K562 (cell line): ENCODE measurements around the gene SLC34A3. TPM values are rescaled to one million over a fixed set of nuclear protein-coding genes. Genes with fewer than 3 reads are reported as not detected.
A peak's percentile ranks its signal among the peaks of the same experiment; 100 is the strongest.

Experiments used
- ATAC-seq: fragments of 200-7000 bp; cut with Tn5 transposase; 3 replicates; pipeline ENCODE4 v1.9.1; 2020; ENCODE audit warnings: moderate library complexity
- BruUV-seq: library from RNA; stranded (reverse); fragments of 400-500 nt; replicated peaks from 2 replicates; lab custom pipeline; 2021; lab: Mats Ljungman, UMichigan
- CTCF ChIA-PET: fragments of 300-600 bp; formaldehyde crosslinking; extraction: SDS; loops from one replicate; lab custom pipeline; 2021; ENCODE audit warnings: low intra/inter-chr PET ratio; lab: Yijun Ruan, JAX
- POLR2A ChIA-PET: fragments of 300-600, 350-650 bp; sonication (Branson Sonifier 250); formaldehyde crosslinking; extraction: SDS; loops from one replicate; lab custom pipeline; 2021; ENCODE audit warnings: antibody characterized with exemption, inconsistent platforms; lab: Yijun Ruan, JAX
- DNase-seq, 4 experiments: peaks; one replicate each; pipeline versions ENCODE4 v3.0.0 to v3.0.0-alpha.2; 2011 to 2018; ENCODE audit warnings: low spot score in 3 of 4, mixed read lengths in 3 of 4; ENCODE audit errors: extremely low read depth in 1 of 4
- FAIRE-seq: peaks from 2 replicates; lab custom pipeline; 2011; peaks lifted over from hg19 to GRCh38; lab: Jason Lieb, UNC
- H2AFZ ChIP-seq: 2 replicates; pipeline ENCODE4 v1.6.0; 2011; ENCODE audit warnings: low read depth, low read length, control low read depth, inconsistent platforms
- H3K27ac ChIP-seq: fragments of 200-600 bp; 3 replicates; pipeline ENCODE4 v1.8.0; 2011; ENCODE audit warnings: low read depth, mild to moderate bottlenecking, control low read depth, inconsistent platforms, low read length, moderate library complexity, mixed read lengths; ENCODE audit errors: extremely low read depth
- H3K27me3 ChIP-seq, 2 experiments: fragments of 300-600 bp in 1 of 2; 2 replicates in 1 of 2; 3 replicates in 1 of 2; pipeline versions ENCODE4 v1.6.0 to v1.8.0; 2011; ENCODE audit warnings: inconsistent platforms in 2 of 2, low read length in 2 of 2, mild to moderate bottlenecking in 1 of 2, mixed read lengths in 1 of 2, moderate library complexity in 1 of 2; ENCODE audit not compliant: control insufficient read depth in 2 of 2, insufficient read depth in 2 of 2
- H3K36me3 ChIP-seq: fragments of 300-600 bp; 3 replicates; pipeline ENCODE4 v1.8.0; 2011; ENCODE audit warnings: mild to moderate bottlenecking, low read length, inconsistent platforms; ENCODE audit not compliant: control insufficient read depth, insufficient read depth
- H3K4me1 ChIP-seq, 2 experiments: fragments of 200-600 bp in 1 of 2; replicated peaks in 1 of 2; 2 replicates in 1 of 2; 3 replicates in 1 of 2; pipeline versions ENCODE4 v1.5.1 to v1.8.0; 2011; ENCODE audit warnings: inconsistent platforms in 2 of 2, low read length in 2 of 2, mild to moderate bottlenecking in 1 of 2, mixed read lengths in 1 of 2, moderate library complexity in 1 of 2; ENCODE audit not compliant: control insufficient read depth in 2 of 2, insufficient read depth in 2 of 2
- H3K4me2 ChIP-seq: 2 replicates; pipeline ENCODE4 v1.6.1; 2011; ENCODE audit warnings: low read length, control low read depth, inconsistent platforms, mixed read lengths; ENCODE audit not compliant: insufficient read depth
- H3K4me3 ChIP-seq: fragments of 200-600 bp; sonication (generic), shearing (Covaris generic); 2 replicates; pipeline ENCODE4 v1.5.1; 2016; ENCODE audit warnings: control low read depth, inconsistent platforms
- H3K79me2 ChIP-seq: fragments of 200-600 bp; 3 replicates; pipeline ENCODE4 v1.8.0; 2011; ENCODE audit warnings: low read length, inconsistent platforms; ENCODE audit not compliant: control insufficient read depth, insufficient read depth
- H3K9ac ChIP-seq, 2 experiments: 2 replicates each; pipeline versions ENCODE4 v1.6.0 to v1.6.1; 2011; ENCODE audit warnings: low read depth in 2 of 2, low read length in 2 of 2, control low read depth in 1 of 2, inconsistent platforms in 1 of 2, mild to moderate bottlenecking in 1 of 2, mixed read lengths in 1 of 2; ENCODE audit not compliant: insufficient read depth in 1 of 2
- H3K9me1 ChIP-seq: one replicate; pipeline ENCODE4 v1.6.0; 2011; ENCODE audit warnings: inconsistent platforms, mild to moderate bottlenecking, low read length, moderate library complexity; ENCODE audit not compliant: control insufficient read depth, insufficient read depth
- H3K9me3 ChIP-seq: replicated peaks from 2 replicates; pipeline ENCODE4 v1.5.1; 2011; ENCODE audit warnings: low read depth, low read length, inconsistent platforms; ENCODE audit not compliant: control insufficient read depth, insufficient read depth
- H4K20me1 ChIP-seq: replicated peaks from 2 replicates; pipeline ENCODE4 v1.6.1; 2011; ENCODE audit warnings: low read length, inconsistent platforms, mixed read lengths; ENCODE audit not compliant: control insufficient read depth, insufficient read depth
- ATF2 ChIP-seq: sonication (generic); formaldehyde crosslinking; IDR thresholded peaks from 2 replicates; pipeline ENCODE4 v1.8.1; 2022; ENCODE audit warnings: missing genetic modification reagents
- CBX3 ChIP-seq, 2 experiments: IDR thresholded peaks; 1 replicate in 1 of 2; 2 replicates in 1 of 2; pipeline ENCODE4 v1.6.1; 2012; ENCODE audit warnings: inconsistent platforms in 2 of 2, low read length in 2 of 2, borderline replicate concordance in 1 of 2, control low read depth in 1 of 2
- CEBPB ChIP-seq: fragments of 450-650 bp; IDR thresholded peaks from 2 replicates; pipeline ENCODE4 v1.6.1; 2016; ENCODE audit warnings: missing genetic modification characterization, missing compliant biosample characterization
- DLX4 ChIP-seq: fragments of 250-450 bp; sonication (Bioruptor Pico); IDR thresholded peaks from 2 replicates; pipeline ENCODE4 v1.6.1; 2021; ENCODE audit warnings: mild to moderate bottlenecking
- GTF2E2 ChIP-seq: fragments of 200-800 bp; sonication (Bioruptor generic); IDR thresholded peaks from 2 replicates; pipeline ENCODE4 v1.6.1; 2016; ENCODE audit warnings: missing genetic modification characterization, missing compliant biosample characterization
- KAT7 ChIP-seq: sonication (generic); formaldehyde crosslinking; IDR thresholded peaks from 2 replicates; pipeline ENCODE4 v1.8.0; 2022; ENCODE audit warnings: missing genetic modification reagents, mild to moderate bottlenecking, borderline replicate concordance
- MCM3 ChIP-seq: fragments of 450-650 bp; IDR thresholded peaks from 2 replicates; pipeline ENCODE4 v1.6.1; 2016
- MCM7 ChIP-seq, 2 experiments: fragments of 450-650 bp; IDR thresholded peaks; 2 replicates each; pipeline ENCODE4 v1.6.1; 2016 to 2018
- NR3C1 ChIP-seq: sonication (generic); formaldehyde crosslinking; IDR thresholded peaks from 2 replicates; pipeline ENCODE4 v1.8.1; 2022; ENCODE audit warnings: missing genetic modification reagents
- SAP30 ChIP-seq: fragments of 200-600 bp; sonication (generic); IDR thresholded peaks from 2 replicates; pipeline ENCODE4 v1.6.1; 2012; ENCODE audit warnings: borderline replicate concordance, low read depth, mild to moderate bottlenecking, moderate library complexity, low read length, control low read depth, inconsistent platforms; ENCODE audit not compliant: insufficient read depth, poor library complexity, severe bottlenecking
- SIRT6 ChIP-seq: IDR thresholded peaks from one replicate; pipeline ENCODE4 v1.6.1; 2012; ENCODE audit warnings: low read depth, mild to moderate bottlenecking, control low read depth, inconsistent platforms, low read length, moderate library complexity
- TFAP4 ChIP-seq: sonication (generic); formaldehyde crosslinking; IDR thresholded peaks from 2 replicates; pipeline ENCODE4 v1.8.0; 2022; ENCODE audit warnings: missing genetic modification reagents, mild to moderate bottlenecking, moderate library complexity, borderline replicate concordance
- YY1 ChIP-seq, 3 experiments: IDR thresholded peaks; 2 replicates each; pipeline ENCODE4 v1.6.1; 2011; ENCODE audit warnings: low read length in 2 of 3, mild to moderate bottlenecking in 2 of 3, moderate library complexity in 2 of 3, borderline replicate concordance in 1 of 3, control low read depth in 1 of 3, low read depth in 1 of 3; ENCODE audit not compliant: insufficient read depth in 3 of 3, insufficient replicate concordance in 2 of 3, control insufficient read depth in 1 of 3, insufficient read length in 1 of 3; ENCODE audit errors: extremely low read depth in 1 of 3
- ZNF445 ChIP-seq: fragments of 250-450 bp; sonication (Bioruptor Pico); IDR thresholded peaks from 2 replicates; pipeline ENCODE4 v1.4.0; 2020; ENCODE audit warnings: low read depth, mild to moderate bottlenecking, moderate library complexity
- WGBS: fragments of 100-300 bp; shearing (Covaris generic); methylation state at CpG from one replicate; pipeline ENCODE4 v1.1.6; 2016; ENCODE audit warnings: low coverage, mixed read lengths; ENCODE audit not compliant: insufficient coverage; ENCODE audit errors: missing lambda C conversion rate; 5-methylcytosine and 5-hydroxymethylcytosine counted together
- in situ Hi-C: fragments of 300-500 bp; cut with MboI; formaldehyde crosslinking; loops from 4 replicates; pipeline ENCODE4 v1.15.0; 2018; ENCODE audit warnings: inconsistent platforms, mixed read lengths
- intact Hi-C: fragments of 100-400 bp; cut with micrococcal nuclease; formaldehyde crosslinking; loops from 2 replicates; pipeline ENCODE4 v1.14.2; 2022
- polyA plus RNA-seq, 8 experiments: library from polyadenylated mRNA; depleted of rRNA in 4 of 8; stranded (reverse) in 5 of 8; unstranded in 3 of 8; fragments of >200 nt; fragmentation: Nextera tagmentation in 2 of 8; fragmentation: Illumina TruSeq in 1 of 8; extraction: Ambion mirVana in 2 of 8; extraction: Trizol in 1 of 8; gene quantifications; 2 replicates each; pipeline versions ENCODE4 v1.2.1 to v1.2.3, GENCODE V29; 2011 to 2014; ENCODE audit warnings: inconsistent platforms in 1 of 8, missing spikeins in 1 of 8
- total RNA-seq, 7 experiments: library from RNA; depleted of rRNA in 6 of 7; stranded (reverse); fragments of >200 nt in 6 of 7; fragmentation: Illumina TruSeq in 2 of 7; extraction: Trizol in 2 of 7; gene quantifications; 2 replicates each; pipeline versions ENCODE4 v1.2.1 to v1.2.3, GENCODE V29; 2011 to 2021; ENCODE audit warnings: low replicate concordance in 1 of 7
- TF ChIP-seq, protein P1 (sequence below): fragments of 250-450 bp; sonication (Bioruptor Pico); IDR thresholded peaks from 2 replicates; pipeline ENCODE4 v1.8.0; 2022; ENCODE audit warnings: moderate library complexity, mild to moderate bottlenecking, inconsistent platforms

SLC34A3 gene
- total and polyA plus RNA-seq, 9 of the 15 experiments (the other 6 are each of a cell fraction or from before 2014, with no cell fraction given), result not detected

DNA sequence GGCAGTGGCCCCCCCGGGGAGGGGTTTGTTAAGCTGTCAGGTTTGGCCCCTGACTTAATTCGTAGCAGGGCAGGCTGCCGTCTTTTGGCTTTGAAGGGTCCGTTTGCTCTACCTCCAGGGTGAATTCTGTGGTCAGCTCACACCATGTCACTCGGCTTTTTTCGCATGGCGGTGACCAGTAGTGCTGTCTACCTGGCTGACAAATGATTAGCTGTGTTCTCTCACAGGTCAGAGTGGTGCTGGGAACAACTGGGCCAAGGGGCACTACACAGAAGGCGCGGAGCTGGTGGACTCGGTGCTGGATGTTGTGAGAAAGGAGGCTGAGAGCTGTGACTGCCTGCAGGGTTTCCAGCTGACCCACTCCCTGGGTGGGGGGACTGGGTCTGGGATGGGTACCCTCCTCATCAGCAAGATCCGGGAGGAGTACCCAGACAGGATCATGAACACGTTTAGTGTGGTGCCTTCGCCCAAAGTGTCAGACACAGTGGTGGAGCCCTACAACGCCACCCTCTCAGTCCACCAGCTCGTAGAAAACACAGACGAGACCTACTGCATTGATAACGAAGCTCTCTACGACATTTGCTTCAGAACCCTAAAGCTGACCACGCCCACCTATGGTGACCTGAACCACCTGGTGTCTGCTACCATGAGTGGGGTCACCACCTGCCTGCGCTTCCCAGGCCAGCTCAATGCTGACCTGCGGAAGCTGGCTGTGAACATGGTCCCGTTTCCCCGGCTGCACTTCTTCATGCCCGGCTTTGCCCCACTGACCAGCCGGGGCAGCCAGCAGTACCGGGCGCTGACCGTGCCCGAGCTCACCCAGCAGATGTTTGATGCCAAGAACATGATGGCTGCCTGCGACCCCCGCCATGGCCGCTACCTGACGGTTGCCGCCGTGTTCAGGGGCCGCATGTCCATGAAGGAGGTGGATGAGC is 11.8 kb downstream of the SLC34A3 start:
- Histone ChIP-seq H3K9me1 (peaks cover 4% of the 10 kb centered on the region), H3K79me2 (peaks cover 57% of the 10 kb centered on the region), H3K4me1 (peaks cover 24 to 87% of the 10 kb centered on the region in 2 experiments; a peak in 4 of 5 replicates), H3K9ac (peak overlapping the region; percentile 87 to 100), H2AFZ (no peak overlapping the region), H3K27me3 (no peaks in the 10 kb centered on the region), H3K4me2 (peak overlapping the region; percentile 95), H4K20me1 (peaks cover 30% of the 10 kb centered on the region), H3K4me3 (peak overlapping the region; percentile 96), H3K27ac (peak overlapping the region; percentile 90), H3K36me3 (peaks cover 30% of the 10 kb centered on the region), H3K9me3 (no peaks in the 10 kb centered on the region)
- ChIA-PET POLR2A (interaction anchor here (0.6 to 6.5 kb wide), 28 partner anchors 12 to 869 kb away, joined by 3 to 221 read pairs (median 4); partner anchors contain the start of genes ANAPC2, CARD9, CYSRT1 and EXD3), CTCF (no interaction called here)
- intact Hi-C loops, result loop anchor here (5.0 to 10.0 kb wide), 2 partner anchors 60 to 458 kb away; partner anchors contain the start of gene NRARP
- FAIRE-seq, result peak; percentile 74
- no TSS peak for BruUV-seq
- 57% methylated on average over 35 of the region's 36 CpGs for WGBS
- no peak for ATAC-seq
- in situ Hi-C loops, result loop anchor here (25.0 kb wide), 1 partner anchor 455 kb away; the partner anchor contains the start of genes CCDC183 and TMEM141
- no peak for DNase-seq
- TF ChIP-seq NR3C1 (CRISPR knock-in tag) (no peak), SIRT6 (peak; percentile 20), YY1 (IDR thresholded peaks at IDR 0.05; ENCODE audit: borderline replicate concordance in 1 of 3, control insufficient read depth in 1 of 3, extremely low read depth in 1 of 3, insufficient read depth in 3 of 3, insufficient read length in 1 of 3, insufficient replicate concordance in 2 of 3, low read depth in 1 of 3, low read length in 2 of 3) (peak in 1 of 3 experiments; percentile 40), MCM7 (IDR thresholded peaks at IDR 0.05) (no peak), CEBPB (tag) (no peak), SAP30 (peak; percentile 20), GTF2E2 (no peak), TFAP4 (CRISPR knock-in tag) (0 out of 2 replicates have a peak, but pooled peaks have one; percentile 11), ZNF445 (no peak), KAT7 (CRISPR knock-in tag) (peak; percentile 29; the same call in 1 of the 2 replicates), ATF2 (CRISPR knock-in tag) (no peak), CBX3 (IDR thresholded peaks at IDR 0.05; ENCODE audit: borderline replicate concordance in 1 of 2, low read length in 2 of 2) (no peak), DLX4 (CRISPR knock-in tag) (no peak), MCM3 (no peak)
- TF ChIP-seq, protein P1, sequence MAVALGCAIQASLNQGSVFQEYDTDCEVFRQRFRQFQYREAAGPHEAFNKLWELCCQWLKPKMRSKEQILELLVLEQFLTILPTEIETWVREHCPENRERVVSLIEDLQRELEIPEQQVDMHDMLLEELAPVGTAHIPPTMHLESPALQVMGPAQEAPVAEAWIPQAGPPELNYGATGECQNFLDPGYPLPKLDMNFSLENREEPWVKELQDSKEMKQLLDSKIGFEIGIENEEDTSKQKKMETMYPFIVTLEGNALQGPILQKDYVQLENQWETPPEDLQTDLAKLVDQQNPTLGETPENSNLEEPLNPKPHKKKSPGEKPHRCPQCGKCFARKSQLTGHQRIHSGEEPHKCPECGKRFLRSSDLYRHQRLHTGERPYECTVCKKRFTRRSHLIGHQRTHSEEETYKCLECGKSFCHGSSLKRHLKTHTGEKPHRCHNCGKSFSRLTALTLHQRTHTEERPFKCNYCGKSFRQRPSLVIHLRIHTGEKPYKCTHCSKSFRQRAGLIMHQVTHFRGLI (CRISPR knock-in tag), result no peak
